Skeletal muscle satellite cell (primary cell): ENCODE data around the gene UBL7.

Source experiments
- H3K27me3 ChIP-seq: 2 replicates; pipeline ENCODE4 v1.7.0; 2013; ENCODE audit warnings: low read length; ENCODE audit not compliant: control insufficient read depth, insufficient read depth
- H3K36me3 ChIP-seq: 2 replicates; pipeline ENCODE4 v1.7.0; 2013; ENCODE audit warnings: mild to moderate bottlenecking, control low read depth, low read length; ENCODE audit not compliant: insufficient read depth
- H3K4me1 ChIP-seq: 2 replicates; pipeline ENCODE4 v1.7.0; 2013; ENCODE audit warnings: low read length; ENCODE audit not compliant: control insufficient read depth, insufficient read depth
- H3K4me2 ChIP-seq: 2 replicates; pipeline ENCODE4 v1.7.0; 2013; ENCODE audit warnings: mild to moderate bottlenecking, low read length
- H3K4me3 ChIP-seq: 2 replicates; pipeline ENCODE4 v1.7.0; 2013; ENCODE audit warnings: low read length
- H3K9ac ChIP-seq: 2 replicates; pipeline ENCODE4 v1.7.0; 2013; ENCODE audit warnings: mild to moderate bottlenecking, low read depth, low read length, moderate library complexity
- H3K9me3 ChIP-seq: replicated peaks from 2 replicates; pipeline ENCODE4 v1.7.0; 2013; ENCODE audit warnings: mild to moderate bottlenecking, control low read depth, low read length

Gene UBL7

GRCh38 chr15:74449095-74449494 lies 11.9 kb downstream of the UBL7 start:
- Histone ChIP-seq H3K27me3 (no peaks in the 10 kb centered on the region), H3K4me3 (no peak overlapping the region), H3K4me2 (no peak overlapping the region), H3K9ac (no peak overlapping the region), H3K36me3 (peaks cover 63% of the 10 kb centered on the region), H3K9me3 (no peaks in the 10 kb centered on the region), H3K4me1 (peaks cover 2% of the 10 kb centered on the region)

- Histone ChIP-seq H3K4me2 (no peak overlapping the region), H3K4me3 (no peak overlapping the region), H3K4me1 (peaks cover 10% of the 10 kb centered on the region), H3K27me3 (no peaks in the 10 kb centered on the region), H3K9me3 (no peaks in the 10 kb centered on the region), H3K9ac (no peak overlapping the region), H3K36me3 (peaks cover 46% of the 10 kb centered on the region)
Measured at GRCh38 chr15:74445816-74446763, 14.9 kb downstream of the UBL7 start.

- no peak overlapping the region for H3K4me3 ChIP-seq
- no peak overlapping the region for H3K9ac ChIP-seq
- no peak overlapping the region for H3K4me2 ChIP-seq
- H3K36me3 ChIP-seq = peaks cover 32% of the 10 kb centered on the region
- H3K4me1 ChIP-seq = peaks cover 10% of the 10 kb centered on the region
- H3K27me3 ChIP-seq = no peaks in the 10 kb centered on the region
- no peaks in the 10 kb centered on the region for H3K9me3 ChIP-seq
Measured at GRCh38 chr15:74444106-74445062, 16.6 kb downstream of the UBL7 start.

DNA sequence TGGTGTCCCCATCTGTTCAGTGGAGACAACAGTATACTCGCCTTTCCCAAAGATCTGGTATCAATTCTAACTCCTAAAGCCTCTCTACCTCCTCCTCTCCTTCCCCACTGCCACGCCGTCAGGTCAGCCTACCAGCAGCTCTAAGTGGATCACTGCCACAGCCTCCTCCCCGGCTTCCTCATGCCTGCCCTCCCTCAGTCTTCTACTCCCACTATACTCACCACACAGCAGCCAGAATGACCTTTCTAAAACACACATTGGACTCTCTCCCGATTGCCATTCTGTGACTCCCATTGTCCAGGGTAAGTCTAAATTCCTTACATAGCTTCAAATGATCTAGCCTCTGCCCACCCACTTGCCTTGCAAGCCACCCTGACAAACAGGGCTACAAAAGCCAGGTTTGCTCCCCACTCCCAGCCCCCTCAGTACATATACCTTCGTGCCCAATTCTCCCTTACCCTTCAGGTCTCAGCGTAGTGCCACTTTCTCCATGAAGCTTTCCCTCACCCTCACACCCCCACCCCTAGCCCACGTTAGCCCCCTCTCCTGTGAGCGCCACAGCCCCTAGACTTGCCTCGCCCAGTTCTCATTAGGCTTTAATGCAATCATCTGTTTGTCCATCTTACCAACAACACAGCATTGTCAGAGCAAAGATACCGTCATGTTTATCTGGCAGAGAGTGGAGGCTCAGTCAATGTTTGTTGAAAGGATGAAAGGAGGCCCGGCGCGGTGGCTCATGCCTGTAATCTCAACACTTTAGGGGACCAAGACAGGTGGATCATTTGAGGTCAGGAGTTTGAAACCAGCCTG lies 17.7 kb downstream of the UBL7 start:
- Histone ChIP-seq H3K4me3 (no peak overlapping the region), H3K36me3 (peaks cover 21% of the 10 kb centered on the region), H3K9ac (no peak overlapping the region), H3K4me1 (peaks cover 10% of the 10 kb centered on the region), H3K9me3 (no peaks in the 10 kb centered on the region), H3K27me3 (no peaks in the 10 kb centered on the region), H3K4me2 (no peak overlapping the region)

- Histone ChIP-seq H3K36me3 (peaks cover 14% of the 10 kb centered on the region), H3K9ac (no peak overlapping the region), H3K4me2 (no peak overlapping the region), H3K4me1 (peaks cover 10% of the 10 kb centered on the region), H3K9me3 (no peaks in the 10 kb centered on the region), H3K4me3 (no peak overlapping the region), H3K27me3 (no peaks in the 10 kb centered on the region)
Measured at GRCh38 chr15:74442604-74443003, 18.4 kb downstream of the UBL7 start.

DNA sequence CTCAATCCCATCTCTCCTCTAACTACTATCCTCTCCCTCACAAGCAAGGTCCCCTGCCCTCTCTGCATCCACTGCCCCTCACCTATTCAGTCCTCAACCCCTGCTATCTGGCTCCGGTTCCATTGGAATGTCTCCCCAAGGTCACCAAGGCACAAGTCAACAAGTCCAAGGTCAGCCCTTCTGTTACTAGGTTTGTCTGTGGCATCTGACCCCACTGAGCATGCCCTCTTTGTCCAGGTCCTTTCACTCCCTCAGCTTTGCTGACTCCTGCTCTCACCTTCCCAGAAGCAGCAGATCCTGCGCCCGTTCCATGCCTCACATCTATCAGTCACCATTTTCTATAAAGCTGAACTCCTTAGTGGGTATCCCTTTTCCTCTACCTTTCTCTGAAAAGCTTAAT lies 18.9 kb downstream of the UBL7 start:
- Histone ChIP-seq H3K36me3 (peaks cover 12% of the 10 kb centered on the region), H3K4me2 (no peak overlapping the region), H3K27me3 (no peaks in the 10 kb centered on the region), H3K9me3 (no peaks in the 10 kb centered on the region), H3K9ac (no peak overlapping the region), H3K4me3 (no peak overlapping the region), H3K4me1 (peaks cover 10% of the 10 kb centered on the region)

GRCh38 chr15:74441248-74441941 lies 19.6 kb downstream of the UBL7 start:
- no peak overlapping the region for H3K9ac ChIP-seq
- peaks cover 10% of the 10 kb centered on the region for H3K4me1 ChIP-seq
- H3K4me3 ChIP-seq = no peak overlapping the region
- peaks cover 9% of the 10 kb centered on the region for H3K36me3 ChIP-seq
- no peaks in the 10 kb centered on the region for H3K27me3 ChIP-seq
- no peaks in the 10 kb centered on the region for H3K9me3 ChIP-seq
- H3K4me2 ChIP-seq = no peak overlapping the region

DNA sequence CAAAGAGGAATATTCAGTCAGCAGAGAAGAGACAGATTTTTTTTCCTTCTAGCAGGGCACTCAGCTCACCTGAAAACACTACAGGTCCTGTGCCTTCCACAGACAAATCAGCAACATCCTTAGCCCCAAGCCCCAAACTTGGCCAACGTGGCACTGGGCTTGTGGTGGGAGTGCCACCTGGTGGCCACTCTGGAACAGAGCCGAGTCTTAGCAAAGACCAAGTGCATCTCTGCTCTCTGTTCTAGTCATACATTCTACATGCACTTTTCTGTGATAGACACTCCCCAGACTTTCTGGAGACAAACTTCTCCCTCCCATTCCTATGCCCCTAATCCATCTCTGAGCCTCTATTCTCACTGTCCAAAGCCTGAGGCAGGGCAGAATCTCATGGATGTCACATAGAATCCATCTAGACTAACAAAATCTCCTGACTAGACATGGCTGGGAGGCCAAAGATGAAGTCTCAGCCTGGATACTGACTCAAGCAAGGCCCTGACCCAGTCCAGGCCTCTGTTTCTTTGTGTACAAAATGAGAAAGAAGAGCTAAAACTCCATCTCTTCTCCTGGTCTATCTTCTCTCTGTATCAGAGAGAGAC lies 22.1 kb downstream of the UBL7 start:
- Histone ChIP-seq H3K4me1 (peaks cover 20% of the 10 kb centered on the region), H3K9me3 (no peaks in the 10 kb centered on the region), H3K4me3 (no peak overlapping the region), H3K4me2 (no peak overlapping the region), H3K9ac (no peak overlapping the region), H3K27me3 (no peaks in the 10 kb centered on the region), H3K36me3 (no peaks in the 10 kb centered on the region)

DNA sequence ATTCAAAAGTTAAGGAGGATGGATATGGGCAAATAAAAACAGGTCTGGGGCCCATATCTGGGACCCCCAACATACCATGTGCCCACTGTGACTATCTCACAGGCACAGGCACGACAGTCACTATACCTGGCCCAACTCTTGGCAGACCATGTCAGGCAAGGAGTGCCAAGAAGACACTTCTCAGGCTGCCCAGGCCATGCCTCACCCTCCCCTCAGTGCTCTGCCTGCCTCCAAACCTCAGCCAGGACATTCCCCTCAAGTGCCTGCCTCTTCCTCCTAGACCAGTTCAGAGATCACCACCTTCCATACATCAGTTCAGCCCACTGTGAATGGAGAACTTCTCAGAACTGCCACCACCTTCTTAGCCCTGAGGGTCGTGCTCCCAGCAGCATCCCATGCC lies 22.8 kb downstream of the UBL7 start:
- Histone ChIP-seq H3K9ac (no peak overlapping the region), H3K4me3 (no peak overlapping the region), H3K4me2 (no peak overlapping the region), H3K4me1 (peaks cover 15% of the 10 kb centered on the region), H3K27me3 (no peaks in the 10 kb centered on the region), H3K36me3 (no peaks in the 10 kb centered on the region), H3K9me3 (no peaks in the 10 kb centered on the region)
